Mesothelial cell of epicardium (in vitro differentiated cells): Measurements from ENCODE around the gene PLEKHG4. TPM values are rescaled to one million over a fixed set of nuclear protein-coding genes. Genes with fewer than 3 reads are reported as not detected.

Source experiments
- DNase-seq, 2 experiments: peaks; one replicate each; pipeline ENCODE4 v3.0.0; 2021; ENCODE audit warnings: low spot score in 2 of 2; ENCODE audit not compliant: unreplicated experiment in 2 of 2
- H3K27ac Mint-ChIP-seq: 2 replicates; pipeline ENCODE4 v1.8.0; 2021; ENCODE audit warnings: mixed read lengths
- H3K27me3 Mint-ChIP-seq: 2 replicates; pipeline ENCODE4 v1.8.0; 2021; ENCODE audit warnings: low read depth, mixed read lengths
- H3K36me3 Mint-ChIP-seq: 2 replicates; pipeline ENCODE4 v1.8.0; 2021; ENCODE audit warnings: mixed read lengths
- H3K4me1 Mint-ChIP-seq: 2 replicates; pipeline ENCODE4 v1.8.0; 2021; ENCODE audit warnings: mixed read lengths
- H3K4me3 Mint-ChIP-seq: 2 replicates; pipeline ENCODE4 v1.8.0; 2021; ENCODE audit warnings: mild to moderate bottlenecking, moderate library complexity, mixed read lengths
- H3K9me3 Mint-ChIP-seq: 2 replicates; pipeline ENCODE4 v1.8.0; 2021; ENCODE audit warnings: mixed read lengths
- total RNA-seq: library from RNA; stranded (reverse); gene quantifications from 3 replicates; pipeline ENCODE4 v1.2.1, GENCODE V29; 2021
- TF ChIP-seq, protein P1 (sequence below): fragments of 200-600 bp; sonication (generic); IDR thresholded peaks from one replicate; pipeline ENCODE4 v1.5.0; 2021; ENCODE audit warnings: antibody characterized with exemption; ENCODE audit not compliant: unreplicated experiment

The PLEKHG4 gene
- total RNA-seq, 1 donor from 2014 or later, result 15.4 TPM

DNA sequence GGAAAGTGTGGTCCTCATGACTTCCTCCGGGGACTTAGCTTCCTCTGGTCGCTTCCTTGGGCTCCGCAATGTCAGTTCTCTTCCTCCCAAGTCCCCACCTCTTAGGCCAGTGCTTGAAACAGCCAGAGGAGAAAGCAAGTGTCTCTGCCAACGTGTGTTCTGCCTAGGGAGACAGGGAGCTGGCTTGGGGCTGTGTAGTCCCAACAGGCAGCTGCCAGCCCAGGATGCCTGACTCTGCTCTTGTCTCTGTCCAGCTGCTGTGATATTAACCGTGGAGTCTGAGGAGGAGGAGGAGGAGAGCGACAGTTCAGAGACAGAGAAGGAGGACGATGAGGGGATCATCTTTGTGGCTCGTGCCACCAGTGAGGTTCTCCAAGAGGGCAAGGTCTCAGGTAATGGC, 13.5 kb upstream of the PLEKHG4 start:
- H3K4me1 Mint-ChIP-seq, result no peaks in the 10 kb centered on the region

DNA sequence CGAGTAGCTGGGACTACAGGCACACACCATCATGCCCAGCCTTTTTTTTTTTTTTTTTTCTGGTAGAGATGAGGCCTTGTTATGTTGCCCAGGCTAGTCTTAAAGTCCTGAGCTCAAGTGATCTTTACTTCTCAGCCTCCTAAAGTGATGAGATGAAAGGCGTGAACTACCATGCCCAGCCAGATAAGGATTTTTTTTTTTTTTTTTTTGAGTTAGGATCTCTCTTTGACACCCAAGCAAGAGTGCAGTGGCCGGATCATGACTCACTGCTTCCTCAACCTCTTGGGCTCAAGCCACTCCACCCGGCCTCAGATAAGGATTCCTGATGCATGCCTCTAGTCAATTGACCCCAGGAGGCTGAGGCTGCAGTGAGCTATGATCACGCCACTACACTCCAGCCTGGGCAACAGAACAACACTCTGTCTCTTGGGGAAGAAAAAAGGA, 11.2 kb upstream of the PLEKHG4 start:
- DNase-seq, result no peak
- Mint-ChIP-seq H3K27ac (no peak overlapping the region), H3K4me3 (no peak overlapping the region)

More for the DNA sequence above, 13.5 kb upstream of the PLEKHG4 start:
- no peak for DNase-seq
- Mint-ChIP-seq H3K4me3 (no peak overlapping the region), H3K36me3 (no peaks in the 10 kb centered on the region), H3K27me3 (peaks cover 44% of the 10 kb centered on the region), H3K9me3 (peaks cover 3% of the 10 kb centered on the region), H3K27ac (no peak overlapping the region)
- TF ChIP-seq, protein P1, sequence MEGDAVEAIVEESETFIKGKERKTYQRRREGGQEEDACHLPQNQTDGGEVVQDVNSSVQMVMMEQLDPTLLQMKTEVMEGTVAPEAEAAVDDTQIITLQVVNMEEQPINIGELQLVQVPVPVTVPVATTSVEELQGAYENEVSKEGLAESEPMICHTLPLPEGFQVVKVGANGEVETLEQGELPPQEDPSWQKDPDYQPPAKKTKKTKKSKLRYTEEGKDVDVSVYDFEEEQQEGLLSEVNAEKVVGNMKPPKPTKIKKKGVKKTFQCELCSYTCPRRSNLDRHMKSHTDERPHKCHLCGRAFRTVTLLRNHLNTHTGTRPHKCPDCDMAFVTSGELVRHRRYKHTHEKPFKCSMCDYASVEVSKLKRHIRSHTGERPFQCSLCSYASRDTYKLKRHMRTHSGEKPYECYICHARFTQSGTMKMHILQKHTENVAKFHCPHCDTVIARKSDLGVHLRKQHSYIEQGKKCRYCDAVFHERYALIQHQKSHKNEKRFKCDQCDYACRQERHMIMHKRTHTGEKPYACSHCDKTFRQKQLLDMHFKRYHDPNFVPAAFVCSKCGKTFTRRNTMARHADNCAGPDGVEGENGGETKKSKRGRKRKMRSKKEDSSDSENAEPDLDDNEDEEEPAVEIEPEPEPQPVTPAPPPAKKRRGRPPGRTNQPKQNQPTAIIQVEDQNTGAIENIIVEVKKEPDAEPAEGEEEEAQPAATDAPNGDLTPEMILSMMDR, result no peak

GRCh38 chr16:67269766-67270165, 9.6 kb upstream of the PLEKHG4 start:
- TF ChIP-seq, protein P1, result no peak
- DNase-seq, result no peak
- Mint-ChIP-seq H3K27me3 (peaks cover 15% of the 10 kb centered on the region), H3K4me1 (no peaks in the 10 kb centered on the region), H3K27ac (no peak overlapping the region), H3K36me3 (no peaks in the 10 kb centered on the region), H3K9me3 (no peaks in the 10 kb centered on the region), H3K4me3 (no peak overlapping the region)

More for the DNA sequence above, 11.2 kb upstream of the PLEKHG4 start:
- TF ChIP-seq, protein P1, result no peak
- H3K9me3 Mint-ChIP-seq, result no peaks in the 10 kb centered on the region
- no peaks in the 10 kb centered on the region for H3K4me1 Mint-ChIP-seq
- peaks cover 28% of the 10 kb centered on the region for H3K27me3 Mint-ChIP-seq
- H3K36me3 Mint-ChIP-seq, result no peaks in the 10 kb centered on the region

- Mint-ChIP-seq H3K4me3 (no peak overlapping the region), H3K36me3 (no peaks in the 10 kb centered on the region), H3K9me3 (no peaks in the 10 kb centered on the region), H3K27me3 (peaks cover 5% of the 10 kb centered on the region), H3K27ac (no peak overlapping the region), H3K4me1 (no peaks in the 10 kb centered on the region)
- no peak for DNase-seq
- TF ChIP-seq, protein P1, result no peak
These were observed 8.4 kb upstream of the PLEKHG4 start for GRCh38 chr16:67270931-67271338.

DNA sequence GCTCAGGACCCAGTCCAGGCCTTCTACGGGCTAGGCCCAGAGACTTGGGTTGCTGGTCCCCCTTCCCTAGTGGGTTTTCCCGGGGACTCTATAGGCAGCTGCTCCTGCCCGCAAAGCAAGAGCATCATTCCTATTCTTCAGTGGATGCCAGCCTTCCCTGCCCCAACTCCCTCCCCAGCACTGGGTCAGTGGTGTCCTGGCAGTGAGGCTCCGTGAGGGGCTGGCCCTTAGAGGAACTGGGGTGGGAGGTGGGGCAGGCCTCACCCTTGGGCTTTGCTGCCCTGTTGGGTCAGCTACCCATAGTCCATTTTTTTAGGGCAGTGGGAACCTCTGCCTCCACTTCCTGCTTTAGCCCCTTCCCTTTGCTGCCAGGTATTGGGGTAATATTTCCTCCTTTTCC, 7.9 kb upstream of the PLEKHG4 start:
- Mint-ChIP-seq H3K27me3 (peaks cover 1% of the 10 kb centered on the region), H3K36me3 (no peaks in the 10 kb centered on the region), H3K4me3 (no peak overlapping the region), H3K27ac (no peak overlapping the region), H3K4me1 (no peaks in the 10 kb centered on the region), H3K9me3 (no peaks in the 10 kb centered on the region)
- no peak for DNase-seq
- TF ChIP-seq, protein P1, result no peak

- Mint-ChIP-seq H3K36me3 (no peaks in the 10 kb centered on the region), H3K27ac (no peak overlapping the region)
- DNase-seq, result no peak
These were observed 4.0 kb upstream of the PLEKHG4 start for GRCh38 chr16:67275321-67275720.

More at GRCh38 chr16:67275321-67275720, 4.0 kb upstream of the PLEKHG4 start:
- H3K4me1 Mint-ChIP-seq, result peaks cover 5% of the 10 kb centered on the region
- H3K9me3 Mint-ChIP-seq, result no peaks in the 10 kb centered on the region
- no peaks in the 10 kb centered on the region for H3K27me3 Mint-ChIP-seq
- H3K4me3 Mint-ChIP-seq, result no peak overlapping the region
- TF ChIP-seq, protein P1, result no peak
